ENCODE results near the gene PPM1E.
A peak's percentile ranks its signal among the peaks of the same experiment; 100 is the strongest.
"Not testable (repeated sequence)": the region's sequence is repeated elsewhere in the genome, so short reads cannot be mapped to it uniquely, and the experiment has no call there.

Gene PPM1E

GRCh38 chr17:58956997-58957724 is 201.5 kb downstream of the PPM1E start:
- peak overlapping the region in 1 of 2 donors; percentile 15 for H3K4me3 ChIP-seq (replicated peaks in 1 of 2; ENCODE audit: low read depth in 2 of 2, low read length in 2 of 2)
- DNase-seq (ENCODE audit: low read depth in 2 of 2): peak; percentile 19 to 93

GRCh38 chr17:58957725-58958073 is 202.0 kb downstream of the PPM1E start:
- DNase-seq (ENCODE audit: low read depth in 2 of 2); H3K4me3 ChIP-seq (replicated peaks in 1 of 2; ENCODE audit: low read depth in 2 of 2, low read length in 2 of 2): not testable (repeated sequence)

More at GRCh38 chr17:58956997-58957724, 201.5 kb downstream of the PPM1E start:
- no peak for TF ChIP-seq CTCF (IDR thresholded peaks at IDR 0.05; ENCODE audit: low read depth, low read length)

- TF ChIP-seq CTCF (IDR thresholded peaks at IDR 0.05; ENCODE audit: low read depth, low read length): peak; percentile 46
- peak; percentile 67 to 82 for DNase-seq (ENCODE audit: low read depth in 2 of 2)
- no peak overlapping the region for H3K4me3 ChIP-seq (replicated peaks in 1 of 2; ENCODE audit: low read depth in 2 of 2, low read length in 2 of 2)
Measured at GRCh38 chr17:58960068-58960467, 204.4 kb downstream of the PPM1E start.

GRCh38 chr17:58965221-58965620 is 209.6 kb downstream of the PPM1E start:
- no peak overlapping the region for H3K4me3 ChIP-seq (replicated peaks in 1 of 2; ENCODE audit: low read depth in 2 of 2, low read length in 2 of 2)
- TF ChIP-seq CTCF (IDR thresholded peaks at IDR 0.05; ENCODE audit: low read depth, low read length): no peak
- DNase-seq (ENCODE audit: low read depth in 2 of 2): peak in 1 of 2 donors; percentile 10

- DNase-seq (ENCODE audit: low read depth in 2 of 2): no peak
- no peak overlapping the region for H3K4me3 ChIP-seq (replicated peaks in 1 of 2; ENCODE audit: low read depth in 2 of 2, low read length in 2 of 2)
- TF ChIP-seq CTCF (IDR thresholded peaks at IDR 0.05; ENCODE audit: low read depth, low read length): no peak
Measured at GRCh38 chr17:58966208-58966607, 210.6 kb downstream of the PPM1E start.

GRCh38 chr17:58968426-58969061 is 212.9 kb downstream of the PPM1E start:
- no peak overlapping the region for H3K4me3 ChIP-seq (replicated peaks in 1 of 2; ENCODE audit: low read depth in 2 of 2, low read length in 2 of 2)
- no peak for TF ChIP-seq CTCF (IDR thresholded peaks at IDR 0.05; ENCODE audit: low read depth, low read length)
- DNase-seq (ENCODE audit: low read depth in 2 of 2): no peak

GRCh38 chr17:58969156-58969555 is 213.5 kb downstream of the PPM1E start:
- TF ChIP-seq CTCF (IDR thresholded peaks at IDR 0.05; ENCODE audit: low read depth, low read length): no peak
- H3K4me3 ChIP-seq (replicated peaks in 1 of 2; ENCODE audit: low read depth in 2 of 2, low read length in 2 of 2): no peak overlapping the region
- no peak for DNase-seq (ENCODE audit: low read depth in 2 of 2)
